ENCODE measurements around the gene MRPL16.

GRCh38 chr11:59756845-59757244 lies 53.7 kb downstream of the MRPL16 start:
- TF ChIP-seq CTCF (IDR thresholded peaks at IDR 0.05; ENCODE audit: poor library complexity, severe bottlenecking), result no peak
- TF ChIP-seq EZH2 (IDR thresholded peaks at IDR 0.05; ENCODE audit: borderline replicate concordance, insufficient read depth, low read length, poor library complexity, severe bottlenecking), result no peak
